HG02759 (cell line): ENCODE measurements around the gene NSRP1.
"Not testable (repeated sequence)": the region's sequence is repeated elsewhere in the genome, so short reads cannot be mapped to it uniquely, and the experiment has no call there.

Experiments
- ATAC-seq: cut with Tn5 transposase; IDR thresholded peaks from one replicate; pipeline ENCODE4 v1.9.1; 2021; ENCODE audit warnings: mild to moderate bottlenecking, moderate library complexity; ENCODE audit not compliant: unreplicated experiment

The NSRP1 gene

GRCh38 chr17:30220414-30220813, 103.8 kb downstream of the NSRP1 start:
- no peak for ATAC-seq

- no peak for ATAC-seq
Measured at GRCh38 chr17:30221346-30221745, 104.7 kb downstream of the NSRP1 start.

- no peak for ATAC-seq
Measured at GRCh38 chr17:30222251-30222650, 105.6 kb downstream of the NSRP1 start.

GRCh38 chr17:30222721-30223175, 106.1 kb downstream of the NSRP1 start:
- ATAC-seq: no peak

- no peak for ATAC-seq
Measured at GRCh38 chr17:30224419-30224960, 107.9 kb downstream of the NSRP1 start.

GRCh38 chr17:30225112-30225511, 108.5 kb downstream of the NSRP1 start:
- no peak for ATAC-seq

- no peak for ATAC-seq
Measured at GRCh38 chr17:30225919-30226553, 109.4 kb downstream of the NSRP1 start.

- ATAC-seq: no peak
Measured at GRCh38 chr17:30226878-30227277, 110.3 kb downstream of the NSRP1 start.

- no peak for ATAC-seq
Measured at GRCh38 chr17:30228011-30228410, 111.4 kb downstream of the NSRP1 start.

GRCh38 chr17:30229012-30229411, 112.4 kb downstream of the NSRP1 start:
- no peak for ATAC-seq

- not testable (repeated sequence) for ATAC-seq
Measured at GRCh38 chr17:30230009-30230408, 113.4 kb downstream of the NSRP1 start.

- no peak for ATAC-seq
Measured at GRCh38 chr17:30230596-30231125, 114.0 kb downstream of the NSRP1 start.

GRCh38 chr17:30232015-30232823, 115.6 kb downstream of the NSRP1 start:
- ATAC-seq: no peak

GRCh38 chr17:30232824-30233427, 116.3 kb downstream of the NSRP1 start:
- no peak for ATAC-seq

GRCh38 chr17:30234296-30234695, 117.7 kb downstream of the NSRP1 start:
- ATAC-seq: no peak

- peak; percentile 64 for ATAC-seq
Measured at GRCh38 chr17:30234964-30235363, 118.3 kb downstream of the NSRP1 start.

- ATAC-seq: peak; percentile 22
Measured at GRCh38 chr17:30235386-30236296, 119.0 kb downstream of the NSRP1 start, which contains the start of gene SLC6A4. TSS of gene SLC6A4 (minus strand) at chr17:30235697. CDS start at chr17:30221958, 13,739 bp downstream.
